ENCODE results near the gene FAM43A.

GRCh38 chr3:194686816-194687637 is 1.3 kb downstream of the FAM43A start:
- TF ChIP-seq GATA2 (IDR thresholded peaks at IDR 0.05; ENCODE audit: low read depth, low read length) (no peak), GATA3 (IDR thresholded peaks at IDR 0.05; ENCODE audit: low read depth, low read length) (no peak)
